Left kidney (tissue), 2 donors: Measurements from ENCODE around the gene RPL4. TPM values are rescaled to one million over a fixed set of nuclear protein-coding genes. Genes with fewer than 3 reads are reported as not detected.
"Not testable (repeated sequence)": the region's sequence is repeated elsewhere in the genome, so short reads cannot be mapped to it uniquely, and the experiment has no call there.

ENCODE experiments used
- DNase-seq: peaks from one replicate; pipeline ENCODE4 v3.0.0-alpha.2; 2013
- polyA plus RNA-seq: library from polyadenylated mRNA; unstranded; fragments of 120-200 nt; gene quantifications from one replicate; pipeline ENCODE4 v1.2.1, GENCODE V29; 2013; ENCODE audit not compliant: insufficient read length

The RPL4 gene
- polyA plus RNA-seq, 1 donor = 3,332 TPM

DNA sequence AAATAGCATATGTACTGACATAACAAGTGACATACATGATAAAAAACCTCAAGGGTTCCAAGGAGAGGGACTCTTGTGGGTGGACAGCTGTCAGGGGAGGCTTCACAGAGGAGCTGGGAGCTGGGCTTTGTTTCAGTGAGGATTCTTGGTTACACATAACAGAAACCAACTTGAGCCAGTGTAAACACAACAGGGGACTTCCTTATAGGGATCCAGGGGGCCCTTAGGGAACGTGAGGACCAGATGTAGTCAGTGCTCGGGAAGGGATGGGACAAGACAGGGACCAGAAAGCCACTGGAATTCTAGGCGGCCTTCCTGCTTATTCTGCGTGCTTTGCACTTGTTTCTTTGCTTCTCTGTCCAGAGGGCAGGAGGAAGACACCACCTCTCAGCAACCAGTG is 42.0 kb downstream of the RPL4 start:
- DNase-seq = no peak

DNA sequence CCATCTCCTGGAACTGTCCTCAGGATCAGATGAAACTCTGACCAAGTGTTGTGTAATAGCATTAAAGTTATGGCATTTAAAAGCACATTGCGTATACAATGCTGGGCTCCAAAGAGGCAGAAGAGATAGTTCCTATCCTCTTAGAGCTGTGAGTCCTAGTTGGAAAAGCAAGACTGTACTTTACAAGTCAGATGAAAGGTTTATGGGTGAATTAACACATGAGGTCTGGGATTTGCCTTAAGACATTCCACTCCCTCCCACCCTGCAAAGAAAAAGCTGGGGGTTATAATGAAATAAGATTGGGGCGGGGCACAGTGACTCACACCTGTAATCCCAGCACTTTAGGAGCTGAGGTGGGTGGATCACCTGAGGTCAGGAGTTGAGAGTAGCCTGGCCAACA is 42.7 kb downstream of the RPL4 start:
- DNase-seq = no peak

DNA sequence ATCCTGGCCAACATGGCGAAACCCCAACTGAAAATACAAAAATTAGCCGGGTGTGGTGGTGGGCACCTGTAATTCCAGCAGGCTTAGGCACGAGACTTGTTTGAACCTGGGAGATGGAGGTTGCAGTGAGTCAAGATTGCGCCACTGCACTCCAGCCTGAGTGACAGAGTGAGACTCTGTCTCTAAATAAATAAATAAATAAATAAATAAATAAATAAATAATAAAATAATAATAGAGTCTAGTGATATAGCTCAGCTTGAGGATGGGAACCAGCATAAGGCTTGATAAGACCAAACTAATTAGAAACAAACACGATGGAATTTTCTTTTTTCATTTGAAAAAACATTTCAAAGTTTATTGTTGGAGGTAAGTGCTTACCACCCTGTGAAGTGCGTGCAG is 43.4 kb downstream of the RPL4 start:
- DNase-seq = not testable (repeated sequence)

DNA sequence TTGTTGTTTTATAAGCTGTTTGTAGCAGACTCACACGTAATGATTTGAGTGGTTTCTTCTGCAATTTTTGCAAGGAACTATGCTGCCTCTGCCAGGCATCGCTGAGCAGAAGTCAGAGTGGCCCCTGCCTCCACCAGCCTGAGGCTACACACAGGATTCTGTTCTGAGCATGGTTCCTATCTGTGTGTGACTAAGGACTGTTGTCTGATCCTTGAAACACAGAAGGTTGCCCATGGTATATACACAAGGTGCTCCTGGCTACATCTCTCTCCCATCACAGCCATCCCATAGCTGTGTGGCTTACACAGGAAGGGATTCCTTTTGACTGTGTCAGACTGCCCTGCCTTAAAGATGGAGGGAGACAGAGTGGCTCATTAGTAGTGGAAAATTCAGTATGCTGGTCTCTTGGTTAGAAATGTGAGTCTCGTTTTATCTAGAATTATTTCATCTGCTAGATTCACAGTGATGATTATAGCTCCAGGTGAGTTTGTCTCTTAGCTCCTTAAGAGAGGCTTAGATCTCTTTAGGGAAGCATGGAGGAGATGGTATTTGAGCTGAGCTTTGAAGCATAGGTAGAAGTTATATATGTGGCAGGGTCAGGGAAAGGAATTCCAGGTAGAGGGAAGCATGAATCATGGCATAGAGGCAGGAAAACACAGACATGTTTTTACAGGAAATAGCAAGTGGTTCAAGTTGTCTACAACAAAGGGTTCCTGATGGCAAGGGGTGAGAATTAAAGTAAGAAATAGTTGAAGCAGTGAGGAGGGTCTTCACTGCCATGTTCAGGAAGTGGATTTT is 44.6 kb downstream of the RPL4 start:
- DNase-seq = no peak

DNA sequence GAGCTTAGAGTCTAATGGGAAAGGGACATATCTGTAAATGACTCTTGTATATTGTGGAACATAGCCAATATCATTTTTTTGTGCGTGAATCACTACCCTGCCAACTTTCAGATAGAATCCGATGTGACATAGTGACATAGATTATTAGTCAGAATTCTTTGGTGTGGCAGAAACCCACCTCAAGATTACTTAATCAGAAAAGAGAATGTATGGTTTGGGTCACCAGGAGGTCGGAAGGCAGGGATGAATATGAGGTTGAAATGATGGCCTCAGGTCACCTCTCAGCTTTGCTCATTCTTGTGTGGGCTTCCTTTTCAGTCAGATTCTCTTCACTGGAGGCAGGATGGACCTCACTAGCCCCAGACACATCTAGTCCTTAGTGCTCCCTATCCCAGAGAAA is 48.4 kb downstream of the RPL4 start:
- DNase-seq = no peak

DNA sequence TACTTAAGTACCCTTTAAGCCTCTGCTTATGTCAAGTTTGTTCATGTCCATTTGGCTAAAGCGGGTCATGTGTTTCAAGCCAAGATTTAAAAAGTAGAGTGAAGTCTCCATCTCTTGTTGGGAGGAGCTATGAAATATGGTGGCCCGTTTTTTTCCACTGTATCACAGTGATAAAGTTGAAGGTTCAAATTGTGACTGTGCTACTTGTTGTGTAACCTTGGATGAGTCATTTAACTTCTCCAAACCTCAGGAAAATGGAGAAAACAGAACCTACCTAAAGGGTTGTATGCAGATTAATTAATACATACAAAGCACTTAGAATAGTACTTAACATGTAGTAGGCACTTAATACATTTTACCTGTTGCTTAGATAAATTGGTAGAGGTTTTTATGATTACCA is 50.5 kb downstream of the RPL4 start:
- DNase-seq = no peak

DNA sequence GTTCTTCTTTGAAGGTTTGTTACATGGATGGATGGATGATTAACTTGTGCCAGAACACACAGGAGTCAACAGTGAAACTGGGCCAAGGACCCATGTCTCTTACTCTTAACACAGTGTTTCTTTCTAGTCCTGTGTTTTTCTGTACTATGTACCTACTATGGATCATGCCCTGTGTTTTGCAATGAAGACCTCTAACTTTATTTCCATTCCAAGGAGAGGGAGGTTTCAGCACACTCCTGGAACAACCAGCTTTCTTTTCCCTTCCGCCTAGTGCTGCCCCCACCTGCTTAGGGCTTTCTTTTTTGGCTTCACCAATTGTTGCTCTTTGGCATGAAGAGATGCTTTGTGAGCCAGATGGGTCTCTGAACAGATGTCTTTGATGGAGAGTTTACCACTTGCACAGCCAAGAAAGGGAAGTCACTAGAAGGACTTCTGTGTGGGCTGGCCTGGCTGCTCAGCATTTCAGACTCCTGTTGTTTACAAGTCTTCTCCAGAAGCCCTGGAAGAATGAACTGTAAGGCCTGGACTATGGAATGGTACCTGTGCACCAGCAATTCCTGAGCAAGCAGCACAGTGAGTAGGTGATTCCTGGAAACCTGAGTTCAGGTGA is 51.6 kb downstream of the RPL4 start:
- no peak for DNase-seq

DNA sequence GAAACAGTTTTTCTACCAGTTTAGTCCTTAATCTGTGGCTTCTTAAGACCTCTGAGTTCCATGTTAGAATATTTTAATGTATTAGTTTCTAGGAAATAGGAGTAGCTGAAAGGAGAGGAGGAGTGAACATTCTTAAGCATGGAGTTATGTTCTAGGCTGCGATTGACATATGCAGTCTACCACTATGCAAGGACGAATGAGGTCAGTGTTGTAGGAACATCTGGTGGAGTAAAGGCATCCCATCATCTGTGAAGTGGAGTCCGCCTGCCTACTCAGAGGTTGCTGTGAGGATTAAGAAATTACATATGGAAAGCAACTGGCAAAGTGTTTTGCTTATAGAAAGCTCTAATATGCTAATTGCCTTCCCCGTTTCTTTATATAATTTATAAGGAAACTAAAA is 52.2 kb downstream of the RPL4 start:
- no peak for DNase-seq

Other genes starting within 250 kb of the RPL4 start
- 52.0 TPM for gene DIS3L, start 211.3 kb downstream of the RPL4 start, polyA plus RNA-seq
- 21.0 TPM for gene TIPIN, start 148.2 kb downstream of the RPL4 start, polyA plus RNA-seq
- 52.0 TPM for gene MAP2K1, start 117.9 kb downstream of the RPL4 start, polyA plus RNA-seq
- gene SNAPC5, start 7.1 kb downstream of the RPL4 start, polyA plus RNA-seq = 39.4 TPM
- gene ZWILCH, start 471 bp upstream of the RPL4 start, polyA plus RNA-seq = 34.2 TPM
- gene LCTL, start 61.1 kb upstream of the RPL4 start, polyA plus RNA-seq = 0.42 TPM
- gene SMAD6, start 197.4 kb upstream of the RPL4 start, polyA plus RNA-seq = 25.4 TPM